ENCODE measurements around the gene UBE2L6.

- TF ChIP-seq CTCF (IDR thresholded peaks at IDR 0.05; ENCODE audit: insufficient read depth, low read length, poor library complexity, severe bottlenecking) (peak; percentile 90), EZH2phosphoT487 (conservative IDR thresholded peaks at IDR 0.05; ENCODE audit: low read length) (no peak)
Observed at GRCh38 chr11:57527056-57527631, 40.3 kb downstream of the UBE2L6 start.
